SK-N-MC (cell line): ENCODE measurements around the gene LMTK3.

Experiments used
- EZH2 ChIP-seq: fragments of 200-600 bp; sonication (generic); IDR thresholded peaks from one replicate; pipeline ENCODE4 v1.6.1; 2017; ENCODE audit warnings: antibody characterized with exemption
- POLR2AphosphoS5 ChIP-seq: IDR thresholded peaks from 2 replicates; pipeline ENCODE4 v1.6.1; 2012; ENCODE audit warnings: mild to moderate bottlenecking, low read depth, low read length, borderline replicate concordance

GRCh38 chr19:48469289-48469881 lies 42.2 kb downstream of the LMTK3 start, which contains the start of gene CYTH2:
- peak; percentile 95 for TF ChIP-seq POLR2AphosphoS5
- no peak for TF ChIP-seq EZH2
